GM10248 (cell line): ENCODE results near the gene ZC3H18.

Source experiments
- CTCF ChIA-PET: fragments of 300-600 bp; sonication (Branson Sonifier 250); formaldehyde crosslinking; extraction: SDS; loops from one replicate; lab custom pipeline; 2021; ENCODE audit warnings: antibody characterized with exemption; lab: Yijun Ruan, JAX
- POLR2A ChIA-PET: fragments of 350-650 bp; sonication (Branson Sonifier 250); formaldehyde crosslinking; extraction: SDS; loops from one replicate; lab custom pipeline; 2020; ENCODE audit warnings: antibody characterized with exemption; lab: Yijun Ruan, JAX
- DNase-seq: peaks from one replicate; pipeline ENCODE4 v3.0.0; 2012; ENCODE audit errors: extremely low spot score
- TF ChIP-seq, protein P1 (sequence below): IDR thresholded peaks from 2 replicates; pipeline ENCODE4 v1.5.1; 2012; ENCODE audit warnings: mild to moderate bottlenecking, low read depth; ENCODE audit errors: extremely low read depth, missing control alignments, control extremely low read depth

The ZC3H18 gene

DNA sequence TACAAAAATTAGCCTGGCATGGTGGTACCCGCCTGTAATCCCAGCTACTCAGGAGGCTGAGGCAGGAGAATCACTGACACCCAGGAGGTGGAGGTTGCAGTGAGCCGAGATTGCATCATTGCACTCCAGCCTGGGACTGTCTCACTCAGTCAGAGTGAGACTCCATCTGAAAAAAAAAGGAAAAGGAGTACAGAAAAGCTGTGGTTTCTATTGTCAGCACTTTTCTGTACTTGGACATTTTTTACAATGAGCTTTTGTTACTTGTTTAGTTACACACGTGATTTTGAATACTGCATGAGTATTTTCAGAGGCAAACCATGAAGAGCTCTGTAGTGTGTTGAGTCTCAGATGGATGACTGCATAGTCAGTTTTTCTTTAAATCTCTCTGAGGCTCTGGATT is 26.3 kb downstream of the ZC3H18 start:
- DNase-seq: no peak
- TF ChIP-seq, protein P1, sequence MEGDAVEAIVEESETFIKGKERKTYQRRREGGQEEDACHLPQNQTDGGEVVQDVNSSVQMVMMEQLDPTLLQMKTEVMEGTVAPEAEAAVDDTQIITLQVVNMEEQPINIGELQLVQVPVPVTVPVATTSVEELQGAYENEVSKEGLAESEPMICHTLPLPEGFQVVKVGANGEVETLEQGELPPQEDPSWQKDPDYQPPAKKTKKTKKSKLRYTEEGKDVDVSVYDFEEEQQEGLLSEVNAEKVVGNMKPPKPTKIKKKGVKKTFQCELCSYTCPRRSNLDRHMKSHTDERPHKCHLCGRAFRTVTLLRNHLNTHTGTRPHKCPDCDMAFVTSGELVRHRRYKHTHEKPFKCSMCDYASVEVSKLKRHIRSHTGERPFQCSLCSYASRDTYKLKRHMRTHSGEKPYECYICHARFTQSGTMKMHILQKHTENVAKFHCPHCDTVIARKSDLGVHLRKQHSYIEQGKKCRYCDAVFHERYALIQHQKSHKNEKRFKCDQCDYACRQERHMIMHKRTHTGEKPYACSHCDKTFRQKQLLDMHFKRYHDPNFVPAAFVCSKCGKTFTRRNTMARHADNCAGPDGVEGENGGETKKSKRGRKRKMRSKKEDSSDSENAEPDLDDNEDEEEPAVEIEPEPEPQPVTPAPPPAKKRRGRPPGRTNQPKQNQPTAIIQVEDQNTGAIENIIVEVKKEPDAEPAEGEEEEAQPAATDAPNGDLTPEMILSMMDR: no peak
- CTCF ChIA-PET: no interaction called here
- POLR2A ChIA-PET: no interaction called here

DNA sequence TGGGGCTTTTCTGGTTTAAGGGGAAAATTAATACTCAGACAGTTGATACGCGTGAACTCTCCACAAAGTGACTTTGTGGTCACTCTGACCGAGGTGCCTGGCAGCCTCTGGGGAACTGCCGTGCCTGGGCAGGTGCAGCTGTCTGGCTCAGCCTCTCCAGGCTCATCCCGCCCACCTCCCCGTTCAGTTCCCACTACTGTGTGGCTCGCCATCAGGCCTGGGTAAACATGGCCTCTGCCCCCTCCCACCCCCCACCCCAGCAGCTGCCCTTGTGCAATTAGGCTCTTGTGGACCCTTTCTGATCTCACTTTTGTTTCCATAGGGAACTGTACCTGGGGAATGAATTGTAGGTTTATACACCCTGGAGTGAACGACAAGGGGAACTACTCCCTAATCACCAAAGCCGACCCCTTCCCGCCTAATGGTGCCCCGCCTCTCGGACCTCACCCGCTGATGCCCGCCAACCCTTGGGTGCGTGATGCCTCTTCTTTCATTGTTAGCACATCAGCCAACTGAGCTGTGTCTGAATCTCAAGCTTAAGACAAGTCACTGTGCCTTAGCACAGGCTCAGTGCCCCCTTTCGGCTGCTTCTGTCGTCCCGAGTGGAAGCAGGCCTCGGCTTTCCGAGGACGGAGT is 27.8 kb downstream of the ZC3H18 start:
- ChIA-PET POLR2A (no interaction called here), CTCF (no interaction called here)
- no peak for DNase-seq
- TF ChIP-seq, protein P1: no peak

DNA sequence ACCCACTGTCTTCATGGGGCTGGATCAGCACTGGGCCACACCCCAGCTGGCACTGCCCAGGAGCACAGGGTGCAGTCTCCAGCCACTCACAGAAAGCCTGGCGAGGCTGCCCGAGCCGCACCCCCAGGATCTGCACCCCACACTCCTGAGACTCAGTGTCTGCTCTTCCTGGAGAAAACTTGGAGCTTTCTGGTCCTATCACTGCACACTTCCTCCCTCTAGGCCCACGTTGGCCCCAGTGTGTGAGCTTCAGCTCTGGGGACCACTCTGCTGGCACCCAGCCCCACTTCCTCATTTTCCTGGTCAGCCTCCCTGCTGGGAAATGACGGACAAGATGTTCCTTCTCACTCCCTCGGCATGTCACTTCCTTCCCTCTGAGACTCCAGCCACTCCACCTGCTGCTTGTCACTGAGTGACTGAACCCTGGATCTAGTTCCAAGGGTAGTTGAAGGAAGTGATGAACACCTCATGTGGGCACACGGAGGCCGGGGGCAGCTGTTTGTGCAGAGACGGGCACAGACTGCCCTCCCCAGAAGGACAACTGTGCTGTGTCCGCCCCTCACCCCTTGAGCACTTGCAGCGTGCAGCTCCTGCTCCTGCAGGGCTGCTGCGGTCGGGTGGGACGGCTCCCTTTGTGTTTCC is 29.0 kb downstream of the ZC3H18 start:
- TF ChIP-seq, protein P1: no peak
- no peak for DNase-seq
- CTCF ChIA-PET: interaction anchor here (1.0 kb wide), 1 partner anchor 34 kb away, joined by 3 read pairs; no protein-coding TSS in a partner anchor
- POLR2A ChIA-PET: interaction anchor here (0.6 kb wide), 1 partner anchor 25 kb away, joined by 4 read pairs; no protein-coding TSS in a partner anchor

DNA sequence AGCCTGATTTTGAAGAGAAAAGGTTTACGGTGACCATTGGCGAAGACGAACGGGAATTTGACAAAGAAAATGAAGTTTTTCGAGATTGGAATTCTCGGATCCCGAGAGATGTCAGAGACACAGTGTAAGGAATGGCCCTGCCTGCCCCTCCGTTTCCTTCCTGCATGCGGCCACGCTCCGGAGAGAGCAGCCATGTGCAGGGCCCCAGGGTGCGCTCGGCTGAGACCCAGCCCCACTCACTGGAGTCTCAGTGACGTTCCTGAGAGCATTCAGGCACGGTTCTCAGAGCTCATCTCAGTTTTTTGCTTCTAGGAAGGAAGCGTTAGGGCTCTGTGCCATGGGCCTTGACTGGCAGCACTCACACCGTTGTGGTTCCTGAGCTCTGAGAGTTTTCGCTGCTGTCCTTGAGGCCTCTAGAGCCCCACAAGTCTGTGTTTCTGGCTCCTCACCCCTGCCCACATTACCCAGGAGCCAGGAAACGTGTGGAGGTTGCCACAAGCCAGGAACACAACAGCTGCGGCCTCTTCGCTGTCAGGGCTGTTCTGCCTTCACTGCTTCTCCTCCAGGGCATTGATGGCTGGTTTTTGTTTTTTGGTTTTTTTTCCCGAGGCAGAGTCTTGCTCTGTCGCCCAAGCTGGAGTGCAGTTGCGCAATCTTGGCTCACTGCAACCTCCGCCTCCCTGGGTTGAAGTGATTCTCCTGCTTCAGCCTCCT is 29.8 kb downstream of the ZC3H18 start:
- ChIA-PET POLR2A (no interaction called here), CTCF (interaction anchor here (1.0 kb wide), 1 partner anchor 33 kb away, joined by 3 read pairs; no protein-coding TSS in a partner anchor)
- no peak for DNase-seq
- TF ChIP-seq, protein P1: no peak

DNA sequence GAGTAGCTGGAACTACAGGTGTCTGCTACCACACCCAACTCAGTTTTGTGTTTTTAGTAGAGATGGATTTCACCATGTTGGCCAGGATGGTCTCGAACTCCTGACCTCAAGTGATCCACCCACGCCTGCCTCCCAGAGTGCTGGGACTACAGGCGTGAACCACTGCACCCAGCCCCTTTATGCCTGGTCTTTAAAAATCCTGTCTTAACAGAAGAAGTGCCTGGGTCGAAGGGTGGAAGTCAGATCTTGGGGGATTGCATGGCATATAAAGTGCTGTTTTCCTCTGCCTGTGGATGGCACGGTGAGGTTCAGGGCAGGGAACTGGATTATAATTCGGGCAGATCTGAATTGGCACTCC is 30.3 kb downstream of the ZC3H18 start:
- CTCF ChIA-PET: interaction anchor here (1.0 kb wide), 1 partner anchor 33 kb away, joined by 3 read pairs; no protein-coding TSS in a partner anchor
- no peak for DNase-seq
- POLR2A ChIA-PET: no interaction called here
- TF ChIP-seq, protein P1: no peak

DNA sequence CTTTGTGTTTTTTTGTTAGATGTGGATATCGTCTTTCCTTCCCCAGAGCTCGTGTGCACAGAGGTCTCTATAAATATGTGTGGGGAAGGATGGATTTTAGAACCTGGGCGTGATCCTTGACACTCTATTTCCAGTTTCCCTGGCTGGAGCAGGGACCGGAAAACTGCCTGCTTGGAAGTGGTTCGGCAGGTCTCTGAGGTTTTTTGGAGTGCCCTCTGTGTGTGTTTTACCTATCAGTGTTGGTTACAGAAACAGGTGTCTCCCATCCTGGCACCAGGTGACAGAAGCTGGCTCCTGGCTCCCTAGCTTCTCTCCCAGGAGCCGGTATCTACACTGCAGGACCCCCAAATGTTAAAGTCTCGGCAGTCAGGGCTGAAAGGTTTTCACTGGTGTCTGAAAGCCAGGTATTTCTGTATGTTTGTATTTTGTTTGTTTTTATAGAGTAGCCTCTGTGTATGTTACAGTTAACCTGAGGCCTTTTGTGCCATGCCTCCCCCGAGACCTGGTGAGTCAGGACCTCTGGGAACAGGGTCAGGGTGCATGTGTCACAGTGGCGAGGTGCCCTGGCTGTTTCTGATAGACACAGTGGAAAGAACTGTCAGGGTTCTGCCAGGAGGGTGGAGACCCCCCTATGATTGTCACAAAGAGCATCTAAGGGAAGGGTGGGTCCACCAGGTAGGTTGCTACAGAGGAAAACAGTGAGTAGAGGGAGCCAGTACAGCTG is 31.3 kb downstream of the ZC3H18 start:
- ChIA-PET CTCF (no interaction called here), POLR2A (no interaction called here)
- DNase-seq: no peak
- TF ChIP-seq, protein P1: no peak
